CD14-positive monocyte (primary cell): ENCODE data around the gene KLHL17. TPM values are rescaled to one million over a fixed set of nuclear protein-coding genes. Genes with fewer than 3 reads are reported as not detected.

ENCODE experiments used
- DNase-seq, 3 donors: peaks; one replicate each; pipeline ENCODE4 v3.0.0-alpha.2; 2011 to 2022
- H2AFZ ChIP-seq: 2 replicates; pipeline ENCODE4 v1.6.0; 2012; ENCODE audit warnings: mild to moderate bottlenecking, low read depth, low read length, inconsistent platforms; ENCODE audit not compliant: insufficient read depth, poor library complexity, severe bottlenecking
- H3K27ac ChIP-seq, 2 donors: 1 replicate in 1 of 2; 2 replicates in 1 of 2; pipeline ENCODE4 v1.5.1; 2012 to 2013; ENCODE audit warnings: low read length in 2 of 2, control low read depth in 1 of 2, inconsistent platforms in 1 of 2, low read depth in 1 of 2, mild to moderate bottlenecking in 1 of 2
- H3K27me3 ChIP-seq, 2 donors: one replicate each; pipeline versions ENCODE4 v1.6.0 to v1.6.1; 2011 to 2013; ENCODE audit warnings: low read length in 2 of 2; ENCODE audit not compliant: control insufficient read depth in 2 of 2, insufficient read depth in 2 of 2
- H3K36me3 ChIP-seq, 2 donors: replicated peaks in 1 of 2; 1 replicate in 1 of 2; 2 replicates in 1 of 2; pipeline versions ENCODE4 v1.5.1 to v1.6.1; 2012 to 2013; ENCODE audit warnings: low read length in 2 of 2, control low read depth in 1 of 2, inconsistent platforms in 1 of 2, mild to moderate bottlenecking in 1 of 2; ENCODE audit not compliant: insufficient read depth in 2 of 2, control insufficient read depth in 1 of 2
- H3K4me1 ChIP-seq, 2 donors: 1 replicate in 1 of 2; 2 replicates in 1 of 2; pipeline versions ENCODE4 v1.5.1 to v1.6.1; 2012 to 2013; ENCODE audit warnings: low read length in 2 of 2, control low read depth in 1 of 2, inconsistent platforms in 1 of 2, mild to moderate bottlenecking in 1 of 2, moderate library complexity in 1 of 2; ENCODE audit not compliant: insufficient read depth in 2 of 2, control insufficient read depth in 1 of 2
- H3K4me2 ChIP-seq: replicated peaks from 2 replicates; pipeline ENCODE3; 2012; ENCODE audit warnings: low read length, moderate library complexity, mild to moderate bottlenecking; ENCODE audit not compliant: poor library complexity, severe bottlenecking; ENCODE audit errors: extremely low read depth
- H3K4me3 ChIP-seq, 3 experiments: fragments of 200-600 bp in 1 of 3; sonication (generic) in 1 of 3; replicated peaks in 1 of 3; 1 replicate in 2 of 3; 2 replicates in 1 of 3; pipeline ENCODE4 v1.5.1; 2011 to 2013; ENCODE audit warnings: low read length in 3 of 3, mild to moderate bottlenecking in 3 of 3, control low read depth in 2 of 3, low read depth in 2 of 3, inconsistent platforms in 1 of 3, moderate library complexity in 1 of 3
- H3K79me2 ChIP-seq: 2 replicates; pipeline ENCODE4 v1.6.0; 2012; ENCODE audit warnings: mild to moderate bottlenecking, control low read depth, inconsistent platforms, low read length, moderate library complexity; ENCODE audit not compliant: insufficient read depth
- H3K9ac ChIP-seq: 2 replicates; pipeline ENCODE4 v1.6.0; 2017; ENCODE audit warnings: low read length, mild to moderate bottlenecking; ENCODE audit not compliant: insufficient read depth, poor library complexity, severe bottlenecking
- H3K9me3 ChIP-seq, 2 donors: replicated peaks in 1 of 2; 1 replicate in 1 of 2; 2 replicates in 1 of 2; pipeline versions ENCODE4 v1.5.1 to v1.6.1; 2012 to 2013; ENCODE audit warnings: low read length in 2 of 2, control low read depth in 1 of 2; ENCODE audit not compliant: control insufficient read depth in 1 of 2, insufficient read depth in 1 of 2
- H4K20me1 ChIP-seq: 2 replicates; pipeline ENCODE4 v1.6.0; 2012; ENCODE audit warnings: mild to moderate bottlenecking, low read length, control low read depth, moderate library complexity; ENCODE audit not compliant: insufficient read depth
- H3K27ac Mint-ChIP-seq, 7 donors: one replicate each; pipeline ENCODE4 v1.8.0; 2020; ENCODE audit warnings: mild to moderate bottlenecking in 7 of 7, mixed read lengths in 7 of 7, moderate library complexity in 6 of 7, inconsistent platforms in 2 of 7
- H3K27me3 Mint-ChIP-seq, 3 donors: one replicate each; pipeline ENCODE4 v1.8.0; 2021 to 2022; ENCODE audit warnings: low read depth in 3 of 3, mild to moderate bottlenecking in 3 of 3, mixed read lengths in 3 of 3, moderate library complexity in 3 of 3, inconsistent platforms in 1 of 3
- H3K36me3 Mint-ChIP-seq, 2 donors: one replicate each; pipeline ENCODE4 v1.8.0; 2020; ENCODE audit warnings: mixed read lengths in 2 of 2, inconsistent platforms in 1 of 2, mild to moderate bottlenecking in 1 of 2
- H3K4me1 Mint-ChIP-seq: one replicate; pipeline ENCODE4 v1.8.0; 2020; ENCODE audit warnings: mild to moderate bottlenecking, mixed read lengths
- H3K4me3 Mint-ChIP-seq, 2 donors: one replicate each; pipeline ENCODE4 v1.8.0; 2020; ENCODE audit warnings: mild to moderate bottlenecking in 2 of 2, mixed read lengths in 2 of 2, moderate library complexity in 1 of 2
- H3K9me3 Mint-ChIP-seq, 7 donors: one replicate each; pipeline ENCODE4 v1.8.0; 2020 to 2022; ENCODE audit warnings: mixed read lengths in 7 of 7, mild to moderate bottlenecking in 6 of 7, moderate library complexity in 6 of 7, inconsistent platforms in 2 of 7
- WGBS: methylation state at CpG from one replicate; pipeline ENCODE4 v1.1.5; 2013; ENCODE audit warnings: missing lambda C conversion rate; ENCODE audit not compliant: insufficient coverage; 5-methylcytosine and 5-hydroxymethylcytosine counted together
- intact Hi-C, 2 donors: fragments of 100-400 bp; cut with micrococcal nuclease; formaldehyde crosslinking; loops; one replicate each; pipeline versions ENCODE4 v1.15.0 to v1.15.1; 2023
- polyA plus RNA-seq, 3 donors: library from polyadenylated mRNA; depleted of rRNA in 1 of 3; unstranded in 2 of 3; stranded (reverse) in 1 of 3; fragments of 300-500 nt in 2 of 3; fragments of >200 nt in 1 of 3; fragmentation: Illumina TruSeq in 2 of 3; gene quantifications; 1 replicate in 2 of 3; 2 replicates in 1 of 3; pipeline ENCODE4 v1.2.3, GENCODE V29; 2012 to 2021
- TF ChIP-seq, protein P1 (sequence below): fragments of 200-600 bp; IDR thresholded peaks from one replicate; pipeline ENCODE4 v1.8.0; 2022; ENCODE audit warnings: antibody characterized with exemption, mild to moderate bottlenecking

The KLHL17 gene
- polyA plus RNA-seq, 3 donors = 0.31 to 48.1 (median 0.71) TPM

DNA sequence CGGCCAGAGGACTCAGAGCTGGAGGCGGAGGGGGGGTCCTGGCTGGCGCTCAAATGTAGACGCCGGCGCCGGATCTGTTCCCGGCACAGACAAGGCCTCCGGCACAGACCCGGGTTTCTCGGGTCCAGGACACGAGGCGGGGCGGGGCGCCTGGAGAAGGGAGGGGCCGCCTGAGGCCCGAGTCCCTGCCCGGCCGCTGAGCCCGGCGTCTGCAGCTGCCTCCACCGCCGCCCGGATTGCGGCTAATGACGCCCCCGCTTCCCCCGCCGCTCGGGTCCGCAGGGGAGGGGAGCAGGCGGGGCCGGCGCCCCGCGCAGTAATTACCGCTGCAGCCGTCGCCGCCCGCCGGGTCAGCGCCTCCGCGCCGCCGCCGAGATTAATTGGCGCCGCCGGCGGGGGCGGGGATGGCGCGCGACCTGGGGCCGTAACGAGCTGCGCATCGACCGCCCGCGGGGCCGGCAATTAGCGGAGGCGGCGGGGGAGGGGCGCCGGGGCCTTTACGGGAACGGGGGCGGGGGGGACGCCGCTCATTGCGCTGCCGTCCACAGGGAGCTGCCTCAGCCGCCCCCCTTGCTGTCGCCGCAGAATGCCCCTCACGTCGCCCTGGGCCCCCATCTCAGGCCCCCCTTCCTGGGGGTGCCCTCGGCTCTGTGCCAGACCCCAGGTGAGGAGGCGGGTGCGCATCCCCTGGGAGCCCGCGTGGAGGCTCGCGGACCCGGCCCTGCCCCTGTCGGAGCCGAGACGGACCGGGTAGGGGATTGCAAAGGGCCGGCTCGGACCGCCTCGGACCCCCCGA lies 18.6 kb upstream of the KLHL17 start:
- TF ChIP-seq, protein P1, sequence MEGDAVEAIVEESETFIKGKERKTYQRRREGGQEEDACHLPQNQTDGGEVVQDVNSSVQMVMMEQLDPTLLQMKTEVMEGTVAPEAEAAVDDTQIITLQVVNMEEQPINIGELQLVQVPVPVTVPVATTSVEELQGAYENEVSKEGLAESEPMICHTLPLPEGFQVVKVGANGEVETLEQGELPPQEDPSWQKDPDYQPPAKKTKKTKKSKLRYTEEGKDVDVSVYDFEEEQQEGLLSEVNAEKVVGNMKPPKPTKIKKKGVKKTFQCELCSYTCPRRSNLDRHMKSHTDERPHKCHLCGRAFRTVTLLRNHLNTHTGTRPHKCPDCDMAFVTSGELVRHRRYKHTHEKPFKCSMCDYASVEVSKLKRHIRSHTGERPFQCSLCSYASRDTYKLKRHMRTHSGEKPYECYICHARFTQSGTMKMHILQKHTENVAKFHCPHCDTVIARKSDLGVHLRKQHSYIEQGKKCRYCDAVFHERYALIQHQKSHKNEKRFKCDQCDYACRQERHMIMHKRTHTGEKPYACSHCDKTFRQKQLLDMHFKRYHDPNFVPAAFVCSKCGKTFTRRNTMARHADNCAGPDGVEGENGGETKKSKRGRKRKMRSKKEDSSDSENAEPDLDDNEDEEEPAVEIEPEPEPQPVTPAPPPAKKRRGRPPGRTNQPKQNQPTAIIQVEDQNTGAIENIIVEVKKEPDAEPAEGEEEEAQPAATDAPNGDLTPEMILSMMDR = no peak
- Histone ChIP-seq H3K27ac (no peak overlapping the region), H3K27me3 (peaks cover 23 to 53% of the 10 kb centered on the region in 2 donors), H3K9me3 (peaks cover 0 to 9% of the 10 kb centered on the region in 2 donors), H3K4me3 (no peak overlapping the region), H3K4me1 (peaks cover 4 to 30% of the 10 kb centered on the region in 2 donors), H3K9ac (no peak overlapping the region), H3K4me2 (peak overlapping the region; percentile 42), H2AFZ (no peak overlapping the region), H3K36me3 (peaks cover 22 to 24% of the 10 kb centered on the region in 2 donors), H3K79me2 (no peaks in the 10 kb centered on the region), H4K20me1 (peaks cover 9% of the 10 kb centered on the region)
- Mint-ChIP-seq H3K9me3 (peaks cover 0 to 17% (median 3%) of the 10 kb centered on the region in 7 donors), H3K4me1 (peaks cover 7% of the 10 kb centered on the region), H3K27ac (no peak overlapping the region), H3K36me3 (peaks cover 25 to 33% of the 10 kb centered on the region in 2 donors), H3K27me3 (peaks cover 41 to 70% (median 57%) of the 10 kb centered on the region in 3 donors), H3K4me3 (peak overlapping the region; percentile 39 to 85)
- whole genome bisulfite sequencing = under 1% methylated on average over 98 of the region's 98 CpGs
- DNase-seq = no peak
- intact Hi-C loops = loop anchor here in 1 of 2 donors (5.0 kb wide), 1 partner anchor 49 kb away; no protein-coding TSS in a partner anchor

DNA sequence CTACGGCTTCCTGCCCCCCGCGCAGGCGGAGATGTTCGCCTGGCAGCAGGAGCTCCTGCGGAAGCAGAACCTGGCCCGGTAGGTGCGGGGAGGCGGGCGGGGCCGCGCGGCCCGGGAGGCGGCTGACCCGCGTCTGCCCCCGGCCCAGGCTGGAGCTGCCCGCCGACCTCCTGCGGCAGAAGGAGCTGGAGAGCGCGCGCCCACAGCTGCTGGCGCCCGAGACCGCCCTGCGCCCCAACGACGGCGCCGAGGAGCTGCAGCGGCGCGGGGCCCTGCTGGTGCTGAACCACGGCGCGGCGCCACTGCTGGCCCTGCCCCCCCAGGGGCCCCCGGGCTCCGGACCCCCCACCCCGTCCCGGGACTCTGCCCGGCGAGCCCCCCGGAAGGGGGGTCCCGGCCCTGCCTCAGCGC lies 18.0 kb upstream of the KLHL17 start:
- peaks cover 41 to 66% (median 54%) of the 10 kb centered on the region in 3 donors for H3K27me3 Mint-ChIP-seq
- Histone ChIP-seq H3K27ac (no peak overlapping the region), H3K27me3 (peaks cover 23 to 50% of the 10 kb centered on the region in 2 donors), H3K9ac (no peak overlapping the region), H3K36me3 (peaks cover 28 to 30% of the 10 kb centered on the region in 2 donors), H4K20me1 (peaks cover 13% of the 10 kb centered on the region), H3K4me1 (peaks cover 4 to 30% of the 10 kb centered on the region in 2 donors), H2AFZ (no peak overlapping the region), H3K4me2 (peak overlapping the region; percentile 42), H3K79me2 (no peaks in the 10 kb centered on the region), H3K9me3 (peaks cover 0 to 9% of the 10 kb centered on the region in 2 donors), H3K4me3 (no peak overlapping the region)
- peaks cover 31 to 40% of the 10 kb centered on the region in 2 donors for H3K36me3 Mint-ChIP-seq
- H3K4me1 Mint-ChIP-seq = peaks cover 7% of the 10 kb centered on the region
- TF ChIP-seq, protein P1 = no peak
- H3K27ac Mint-ChIP-seq = no peak overlapping the region
- no peak overlapping the region for H3K4me3 Mint-ChIP-seq
- H3K9me3 Mint-ChIP-seq = peaks cover 0 to 17% (median 3%) of the 10 kb centered on the region in 7 donors
- intact Hi-C loops = loop anchor here in 1 of 2 donors (5.0 kb wide), 1 partner anchor 50 kb away; no protein-coding TSS in a partner anchor
- under 1% methylated on average over 39 of the region's 48 CpGs for WGBS
- no peak for DNase-seq
